ENCODE results near the gene TMEM63B. TPM values are rescaled to one million over a fixed set of nuclear protein-coding genes. Genes with fewer than 3 reads are reported as not detected.

Gene TMEM63B
- total and polyA plus RNA-seq, 2 experiments from 2014 or later: 14.1 to 43.2 TPM

GRCh38 chr6:44149369-44150012 is 22.1 kb downstream of the TMEM63B start:
- Histone ChIP-seq H2AFZ (no peak overlapping the region), H3K36me3 (ENCODE audit: low read depth) (no peaks in the 10 kb centered on the region), H3K4me2 (ENCODE audit: unreplicated experiment) (no peak overlapping the region), H3K4me1 (ENCODE audit: insufficient read depth) (no peaks in the 10 kb centered on the region), H3K9me3 (ENCODE audit: low read depth) (no peaks in the 10 kb centered on the region), H3K9ac (no peak overlapping the region), H4K20me1 (ENCODE audit: insufficient read depth) (no peaks in the 10 kb centered on the region), H3K27me3 (replicated peaks; ENCODE audit: insufficient read depth) (no peaks in the 10 kb centered on the region), H3K9me2 (ENCODE audit: insufficient read depth) (no peaks in the 10 kb centered on the region), H3K27ac (no peak overlapping the region), H3K79me2 (ENCODE audit: insufficient read depth) (no peaks in the 10 kb centered on the region), H3K4me3 (no peak overlapping the region), H3F3A (ENCODE audit: insufficient read depth) (peaks cover 4% of the 10 kb centered on the region; the same call in 1 of the 2 replicates)
- WGBS, 2 experiments (ENCODE audit: low coverage in 1 of 2, low lambda C conversion rate in 2 of 2, missing lambda C conversion rate in 2 of 2): 72 to 90% methylated on average over 6 to 7 of the region's 7 CpGs
- TF ChIP-seq EZH2phosphoT487 (IDR thresholded peaks at IDR 0.05; ENCODE audit: insufficient read depth, low read depth): no peak
- no peak for TF ChIP-seq EZH2 (IDR thresholded peaks at IDR 0.05; ENCODE audit: insufficient read depth, poor library complexity, severe bottlenecking)
- no peak for DNase-seq
- in situ Hi-C loops (cut with MboI): no loop called here

GRCh38 chr6:44150317-44150917 is 23.1 kb downstream of the TMEM63B start:
- Histone ChIP-seq H3K27me3 (replicated peaks; ENCODE audit: insufficient read depth) (no peaks in the 10 kb centered on the region), H3K9me2 (ENCODE audit: insufficient read depth) (no peaks in the 10 kb centered on the region), H3K27ac (no peak overlapping the region), H3F3A (ENCODE audit: insufficient read depth) (peaks cover 4% of the 10 kb centered on the region; the same call in 1 of the 2 replicates), H3K4me3 (no peak overlapping the region), H2AFZ (no peak overlapping the region), H4K20me1 (ENCODE audit: insufficient read depth) (no peaks in the 10 kb centered on the region), H3K36me3 (ENCODE audit: low read depth) (no peaks in the 10 kb centered on the region), H3K4me1 (ENCODE audit: insufficient read depth) (no peaks in the 10 kb centered on the region), H3K9me3 (ENCODE audit: low read depth) (no peaks in the 10 kb centered on the region), H3K9ac (no peak overlapping the region), H3K79me2 (ENCODE audit: insufficient read depth) (no peaks in the 10 kb centered on the region), H3K4me2 (ENCODE audit: unreplicated experiment) (no peak overlapping the region)
- no peak for DNase-seq
- WGBS, 2 experiments (ENCODE audit: low coverage in 1 of 2, low lambda C conversion rate in 2 of 2, missing lambda C conversion rate in 2 of 2): 97 to 98% methylated on average over 3 of the region's 3 CpGs
- in situ Hi-C loops (cut with MboI): no loop called here
- TF ChIP-seq EZH2phosphoT487 (IDR thresholded peaks at IDR 0.05; ENCODE audit: insufficient read depth, low read depth): no peak
- no peak for TF ChIP-seq EZH2 (IDR thresholded peaks at IDR 0.05; ENCODE audit: insufficient read depth, poor library complexity, severe bottlenecking)

DNA sequence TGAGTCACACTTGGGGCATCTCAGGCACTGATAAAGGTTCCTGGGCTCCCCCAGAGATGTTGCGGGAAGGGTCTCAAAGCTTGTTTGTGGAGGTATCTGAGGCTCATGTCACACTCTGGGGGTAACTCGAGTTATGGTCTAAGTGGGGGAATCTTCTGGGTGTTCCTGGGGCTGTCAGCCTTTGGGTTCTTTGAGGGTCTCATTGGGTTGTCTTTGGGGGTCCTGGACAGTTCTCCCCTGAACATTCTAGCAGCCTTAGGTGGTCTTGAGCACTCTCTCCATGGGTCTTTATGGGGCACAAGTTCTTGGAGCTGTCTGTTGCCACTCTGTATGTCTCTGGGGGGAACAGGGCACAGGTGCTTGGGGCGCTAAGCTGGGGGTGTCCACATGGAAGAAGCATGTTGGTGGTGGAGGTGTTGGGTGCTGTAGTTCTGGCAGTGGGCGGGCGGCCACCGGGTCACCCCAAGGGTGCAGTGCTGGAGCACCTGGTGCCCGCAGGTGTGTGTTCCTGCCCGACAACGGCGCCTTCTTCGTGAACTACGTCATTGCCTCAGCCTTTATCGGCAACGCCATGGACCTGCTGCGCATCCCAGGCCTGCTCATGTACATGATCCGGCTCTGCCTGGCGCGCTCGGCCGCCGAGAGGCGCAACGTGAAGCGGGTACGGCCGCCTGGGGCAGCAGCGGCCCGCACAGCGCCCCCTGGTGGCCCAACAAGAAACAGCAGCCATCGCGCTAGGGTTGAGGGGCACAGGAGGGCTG is 24.2 kb downstream of the TMEM63B start:
- no peak overlapping the region for H3K27ac ChIP-seq
- WGBS, 2 experiments (ENCODE audit: low coverage in 1 of 2, low lambda C conversion rate in 2 of 2, missing lambda C conversion rate in 2 of 2): 23 to 24% methylated on average over 31 of the region's 31 CpGs
- no peaks in the 10 kb centered on the region for H4K20me1 ChIP-seq (ENCODE audit: insufficient read depth)
- no peak overlapping the region for H3K9ac ChIP-seq
- in situ Hi-C loops (cut with MboI): no loop called here
- H3K27me3 ChIP-seq (replicated peaks; ENCODE audit: insufficient read depth): no peaks in the 10 kb centered on the region
- no peak overlapping the region for H3K4me2 ChIP-seq (ENCODE audit: unreplicated experiment)
- DNase-seq: peak; percentile 88
- no peak overlapping the region for H3K4me3 ChIP-seq
- no peaks in the 10 kb centered on the region for H3K79me2 ChIP-seq (ENCODE audit: insufficient read depth)
- H2AFZ ChIP-seq: no peak overlapping the region
- TF ChIP-seq EZH2phosphoT487 (IDR thresholded peaks at IDR 0.05; ENCODE audit: insufficient read depth, low read depth) (no peak), EZH2 (IDR thresholded peaks at IDR 0.05; ENCODE audit: insufficient read depth, poor library complexity, severe bottlenecking) (no peak)
- H3F3A ChIP-seq (ENCODE audit: insufficient read depth): peaks cover 4% of the 10 kb centered on the region; the same call in 1 of the 2 replicates
- no peaks in the 10 kb centered on the region for H3K4me1 ChIP-seq (ENCODE audit: insufficient read depth)
- no peaks in the 10 kb centered on the region for H3K36me3 ChIP-seq (ENCODE audit: low read depth)
- H3K9me2 ChIP-seq (ENCODE audit: insufficient read depth): no peaks in the 10 kb centered on the region
- no peaks in the 10 kb centered on the region for H3K9me3 ChIP-seq (ENCODE audit: low read depth)

DNA sequence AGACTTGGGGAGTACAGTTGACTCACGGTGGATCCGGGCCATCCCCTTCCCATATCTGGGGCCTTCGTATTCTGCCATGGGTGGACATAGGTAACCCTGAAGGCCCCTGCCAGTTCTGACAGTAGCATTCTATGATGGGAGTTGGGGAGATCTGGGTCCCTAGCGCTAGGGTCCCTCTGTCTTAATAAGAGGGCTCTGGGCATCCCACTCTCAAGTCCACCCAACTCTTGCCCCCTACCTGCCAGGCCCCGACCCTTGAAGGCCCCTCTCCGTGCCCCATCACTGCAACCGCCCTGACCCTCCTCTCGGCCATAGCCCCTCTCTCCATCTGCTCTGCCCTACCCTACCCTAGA is 24.7 kb downstream of the TMEM63B start:
- H3K4me3 ChIP-seq: no peak overlapping the region
- H3K4me1 ChIP-seq (ENCODE audit: insufficient read depth): no peaks in the 10 kb centered on the region
- in situ Hi-C loops (cut with MboI): no loop called here
- H3K27ac ChIP-seq: no peak overlapping the region
- no peak overlapping the region for H3K4me2 ChIP-seq (ENCODE audit: unreplicated experiment)
- H3F3A ChIP-seq (ENCODE audit: insufficient read depth): peaks cover 4% of the 10 kb centered on the region; the same call in 1 of the 2 replicates
- H3K79me2 ChIP-seq (ENCODE audit: insufficient read depth): no peaks in the 10 kb centered on the region
- no peaks in the 10 kb centered on the region for H3K9me3 ChIP-seq (ENCODE audit: low read depth)
- no peak for DNase-seq
- no peaks in the 10 kb centered on the region for H3K36me3 ChIP-seq (ENCODE audit: low read depth)
- H3K9ac ChIP-seq: no peak overlapping the region
- no peak for TF ChIP-seq EZH2 (IDR thresholded peaks at IDR 0.05; ENCODE audit: insufficient read depth, poor library complexity, severe bottlenecking)
- no peak for TF ChIP-seq EZH2phosphoT487 (IDR thresholded peaks at IDR 0.05; ENCODE audit: insufficient read depth, low read depth)
- H2AFZ ChIP-seq: no peak overlapping the region
- H3K9me2 ChIP-seq (ENCODE audit: insufficient read depth): no peaks in the 10 kb centered on the region
- 49 to 53% methylated on average over 7 to 8 of the region's 8 CpGs for WGBS, 2 experiments (ENCODE audit: low coverage in 1 of 2, low lambda C conversion rate in 2 of 2, missing lambda C conversion rate in 2 of 2)
- H4K20me1 ChIP-seq (ENCODE audit: insufficient read depth): no peaks in the 10 kb centered on the region
- no peaks in the 10 kb centered on the region for H3K27me3 ChIP-seq (replicated peaks; ENCODE audit: insufficient read depth)
